MCF 10A (cell line): ENCODE data around the gene ZFYVE9. TPM values are rescaled to one million over a fixed set of nuclear protein-coding genes. Genes with fewer than 3 reads are reported as not detected.

ENCODE experiments used
- BruUV-seq: library from RNA; stranded (reverse); fragments of 400-500 nt; replicated peaks from 2 replicates; lab custom pipeline; 2021; lab: Mats Ljungman, UMichigan
- CTCF ChIA-PET: fragments of 300-600 bp; sonication (Branson Sonifier 250); formaldehyde crosslinking; extraction: SDS; loops from one replicate; lab custom pipeline; 2021; ENCODE audit warnings: antibody characterized with exemption, inconsistent platforms; lab: Yijun Ruan, JAX
- POLR2A ChIA-PET: fragments of 300-600, 350-650 bp; sonication (Branson Sonifier 250); formaldehyde crosslinking; extraction: SDS; loops from one replicate; lab custom pipeline; 2020; ENCODE audit warnings: antibody characterized with exemption, inconsistent platforms; lab: Yijun Ruan, JAX
- DNase-seq: peaks from one replicate; pipeline ENCODE4 v3.0.0-alpha.2; 2018; ENCODE audit not compliant: unreplicated experiment
- H3K27ac Mint-ChIP-seq: one replicate; pipeline ENCODE4 v1.8.0; 2022; ENCODE audit warnings: mild to moderate bottlenecking, low read depth, mixed read lengths; ENCODE audit not compliant: unreplicated experiment
- H3K27me3 Mint-ChIP-seq: one replicate; pipeline ENCODE4 v1.8.0; 2022; ENCODE audit warnings: mixed read lengths; ENCODE audit not compliant: insufficient read depth, unreplicated experiment
- H3K36me3 Mint-ChIP-seq: one replicate; pipeline ENCODE4 v1.8.0; 2022; ENCODE audit warnings: mild to moderate bottlenecking, moderate library complexity, mixed read lengths; ENCODE audit not compliant: insufficient read depth, unreplicated experiment
- H3K4me1 Mint-ChIP-seq: one replicate; pipeline ENCODE4 v1.8.0; 2022; ENCODE audit warnings: mixed read lengths; ENCODE audit not compliant: insufficient read depth, unreplicated experiment
- H3K4me3 Mint-ChIP-seq: one replicate; pipeline ENCODE4 v1.8.0; 2022; ENCODE audit warnings: mild to moderate bottlenecking, moderate library complexity, mixed read lengths; ENCODE audit not compliant: unreplicated experiment
- H3K9me3 Mint-ChIP-seq: one replicate; pipeline ENCODE4 v1.8.0; 2022; ENCODE audit warnings: mixed read lengths; ENCODE audit not compliant: unreplicated experiment
- CTCF ChIP-seq: fragments of 200-600 bp; IDR thresholded peaks from one replicate; pipeline ENCODE4 v1.8.0; 2022; ENCODE audit warnings: antibody characterized with exemption, mild to moderate bottlenecking; ENCODE audit not compliant: unreplicated experiment
- intact Hi-C: fragments of 100-400 bp; cut with micrococcal nuclease; formaldehyde crosslinking; loops from 2 replicates; pipeline ENCODE4 v1.14.1; 2022
- total RNA-seq: library from RNA; stranded (reverse); gene quantifications from 2 replicates; pipeline ENCODE4 v1.2.3, GENCODE V29; 2022

The ZFYVE9 gene
- total RNA-seq, 1 experiment from 2014 or later = 23.9 TPM

- no peak overlapping the region for H3K4me3 Mint-ChIP-seq
- H3K27ac Mint-ChIP-seq = peak overlapping the region; percentile 37
- peak; percentile 39 for DNase-seq
- ChIA-PET POLR2A (interaction anchor here (0.8 to 1.1 kb wide), 2 partner anchors 15 to 246 kb away, joined by 3 to 4 read pairs; partner anchors contain the start of genes ORC1 and PRPF38A), CTCF (interaction anchor here (0.6 to 1.3 kb wide), 3 partner anchors 30 to 211 kb away, joined by 3 to 8 read pairs (median 4); no protein-coding TSS in a partner anchor)
- H3K9me3 Mint-ChIP-seq = no peaks in the 10 kb centered on the region
- TF ChIP-seq CTCF = no peak
- H3K27me3 Mint-ChIP-seq = no peaks in the 10 kb centered on the region
- H3K36me3 Mint-ChIP-seq = peaks cover 6% of the 10 kb centered on the region
- intact Hi-C loops = no loop called here
- no TSS peak for BruUV-seq
- H3K4me1 Mint-ChIP-seq = peaks cover 20% of the 10 kb centered on the region
These were observed 15.7 kb downstream of the ZFYVE9 start for GRCh38 chr1:52157582-52157981.

DNA sequence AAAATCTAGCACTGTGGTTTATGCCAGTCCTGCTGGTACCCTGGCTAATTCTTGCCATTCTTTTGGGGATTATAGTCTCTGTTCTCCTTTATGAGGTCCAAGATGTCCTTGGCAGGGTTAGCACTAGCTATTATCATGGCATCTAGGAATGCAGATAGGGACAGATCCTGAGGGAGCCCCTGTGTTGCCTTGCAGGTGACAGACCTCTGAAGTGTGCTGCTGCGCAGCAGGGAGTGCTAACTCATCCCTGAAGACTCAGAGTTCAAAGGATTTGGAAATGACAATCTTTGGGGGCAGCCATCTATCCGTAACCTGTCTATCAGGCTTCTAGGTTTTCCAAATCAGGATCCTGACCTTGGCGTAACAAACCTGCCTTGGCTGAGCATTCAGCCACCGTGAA lies 16.3 kb downstream of the ZFYVE9 start:
- no peak for DNase-seq
- TF ChIP-seq CTCF = no peak
- Mint-ChIP-seq H3K27me3 (no peaks in the 10 kb centered on the region), H3K4me3 (no peak overlapping the region), H3K36me3 (peaks cover 6% of the 10 kb centered on the region), H3K27ac (peak overlapping the region; percentile 37), H3K4me1 (peaks cover 20% of the 10 kb centered on the region), H3K9me3 (no peaks in the 10 kb centered on the region)
- POLR2A ChIA-PET = interaction anchor here (1.1 to 1.6 kb wide), 3 partner anchors 15 to 246 kb away, joined by 3 to 7 read pairs (median 4); partner anchors contain the start of genes ORC1 and PRPF38A
- BruUV-seq = no TSS peak
- intact Hi-C loops = no loop called here
- CTCF ChIA-PET = interaction anchor here (0.6 to 1.3 kb wide), 4 partner anchors 30 to 211 kb away, joined by 3 to 8 read pairs (median 4); no protein-coding TSS in a partner anchor

DNA sequence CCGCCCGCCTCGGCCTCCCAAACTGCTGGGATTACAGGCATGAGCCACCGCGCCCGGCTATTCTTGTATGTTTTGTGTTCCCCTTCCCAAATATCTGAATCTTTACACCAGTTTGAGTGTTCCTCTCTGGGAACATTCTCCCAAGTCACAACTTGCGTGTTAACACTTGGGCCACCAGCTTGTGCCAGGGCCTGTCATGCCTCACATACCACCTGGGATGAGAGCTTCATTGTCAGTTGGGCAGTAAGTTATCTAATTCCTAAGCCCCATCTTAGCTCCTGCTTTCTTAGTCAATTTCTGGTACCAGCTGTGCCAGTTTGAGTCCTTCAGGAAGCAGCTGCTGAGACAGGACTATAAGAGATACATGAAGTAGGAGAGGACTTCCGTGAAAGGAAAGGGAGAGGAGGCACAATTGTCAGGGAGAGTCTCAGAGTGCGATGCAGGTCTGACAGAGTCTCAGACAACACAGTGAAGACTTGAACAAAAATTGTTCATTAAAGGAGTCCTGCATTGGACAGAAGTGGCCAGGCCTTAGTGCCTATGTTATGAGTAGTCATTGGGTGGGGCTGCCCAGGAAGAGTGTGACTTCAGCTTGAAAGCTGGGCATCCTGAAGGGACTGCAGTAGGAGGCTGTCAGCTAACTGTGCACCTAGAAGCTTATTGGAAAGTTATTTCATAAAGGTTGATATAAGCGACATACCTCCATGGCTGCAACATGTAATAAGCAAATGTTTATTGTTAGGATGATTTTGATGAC lies 17.3 kb downstream of the ZFYVE9 start:
- H3K4me3 Mint-ChIP-seq = no peak overlapping the region
- POLR2A ChIA-PET = interaction anchor here (0.5 to 1.6 kb wide), 4 partner anchors 16 to 1675 kb away, joined by 3 to 7 read pairs (median 3); no protein-coding TSS in a partner anchor
- CTCF ChIA-PET = interaction anchor here (0.7 to 0.9 kb wide), 2 partner anchors 17 to 91 kb away, joined by 3 to 7 read pairs; partner anchors contain the start of gene ZFYVE9

More for the DNA sequence above, 17.3 kb downstream of the ZFYVE9 start:
- intact Hi-C loops = no loop called here
- Mint-ChIP-seq H3K9me3 (no peaks in the 10 kb centered on the region), H3K4me1 (peaks cover 20% of the 10 kb centered on the region), H3K36me3 (peaks cover 6% of the 10 kb centered on the region), H3K27ac (peak overlapping the region; percentile 57), H3K27me3 (no peaks in the 10 kb centered on the region)
- peak; percentile 43 for DNase-seq
- TF ChIP-seq CTCF = no peak
- BruUV-seq = no TSS peak
